Aorta (tissue), 5 donors: ENCODE results near the gene FSTL5. TPM values are rescaled to one million over a fixed set of nuclear protein-coding genes. Genes with fewer than 3 reads are reported as not detected.
"Not testable (repeated sequence)": the region's sequence is repeated elsewhere in the genome, so short reads cannot be mapped to it uniquely, and the experiment has no call there.

Experiments used
- ATAC-seq: fragments of 200-7000 bp; cut with Tn5 transposase; one replicate; pipeline ENCODE4 v1.9.1; 2022; ENCODE audit warnings: moderate library complexity; ENCODE audit not compliant: low FRiP score
- DNase-seq, 2 donors: peaks; one replicate each; pipeline ENCODE4 v3.0.0-alpha.2; 2020
- H3K27ac ChIP-seq, 2 donors: one replicate each; pipeline ENCODE4 v1.5.1; 2013; ENCODE audit warnings: low read length in 2 of 2, mild to moderate bottlenecking in 2 of 2, moderate library complexity in 2 of 2, control low read depth in 1 of 2, inconsistent platforms in 1 of 2, low read depth in 1 of 2
- H3K27me3 ChIP-seq, 2 donors: one replicate each; pipeline ENCODE4 v1.6.1; 2013; ENCODE audit warnings: control low read depth in 1 of 2, low read length in 1 of 2, mild to moderate bottlenecking in 1 of 2, moderate library complexity in 1 of 2; ENCODE audit not compliant: insufficient read depth in 2 of 2, control insufficient read depth in 1 of 2
- H3K36me3 ChIP-seq, 2 donors: one replicate each; pipeline ENCODE4 v1.6.1; 2013; ENCODE audit warnings: control low read depth in 1 of 2, low read length in 1 of 2, mild to moderate bottlenecking in 1 of 2; ENCODE audit not compliant: insufficient read depth in 2 of 2, control insufficient read depth in 1 of 2
- H3K4me1 ChIP-seq, 2 donors: one replicate each; pipeline ENCODE4 v1.6.1; 2013; ENCODE audit warnings: low read length in 2 of 2, control low read depth in 1 of 2, mild to moderate bottlenecking in 1 of 2, moderate library complexity in 1 of 2; ENCODE audit not compliant: insufficient read depth in 2 of 2, control insufficient read depth in 1 of 2
- H3K4me3 ChIP-seq, 2 donors: one replicate each; pipeline ENCODE4 v1.5.1; 2013; ENCODE audit warnings: low read length in 2 of 2, control low read depth in 1 of 2, mild to moderate bottlenecking in 1 of 2
- H3K9me3 ChIP-seq: one replicate; pipeline ENCODE4 v1.6.1; 2013; ENCODE audit warnings: mild to moderate bottlenecking, low read length; ENCODE audit not compliant: control insufficient read depth
- WGBS, 2 donors: extraction: QIAGEN DNeasy Blood & Tissue Kit; methylation state at CpG; one replicate each; pipeline ENCODE4 v1.1.7; 2013; 5-methylcytosine and 5-hydroxymethylcytosine counted together
- intact Hi-C, 2 donors: fragments of 100-400 bp; cut with DNase I; formaldehyde crosslinking; loops; one replicate each; pipeline versions ENCODE4 v1.14.2 to v1.15.0; 2022
- long read RNA-seq, 2 donors: library from polyadenylated mRNA; unstranded; transcript quantifications; one replicate each; pipeline ENCODE4 v2.0.0, GENCODE V29; 2020 to 2021
- polyA plus RNA-seq, 2 donors: library from polyadenylated mRNA; stranded (reverse); fragments of 200-250 nt; gene quantifications; one replicate each; pipeline ENCODE4 v1.2.3, GENCODE V29; 2013
- total RNA-seq, 2 donors: library from RNA; stranded (reverse); fragmentation: NEBNext Ultra II Directional; extraction: Animal tissue kit (Norgen Biotek cat#: 25700); gene quantifications; one replicate each; pipeline ENCODE4 v1.2.1, GENCODE V29; 2021
- donor health status: healthy with polysubstance abuse.
- donor health status: Bipolar disorder and iron deficiency.
- donor health status: DM: no; HTN: no; CAD: no.
- donor health status: DM: no; HTN: no; CAD: no.
- donor health status: DM: yes; HTN: yes; CAD: no.

FSTL5 gene
- total RNA-seq (under 1 TPM in 1 of 2 donors, not detected in 1; 0.45 TPM), polyA plus RNA-seq (not detected)
- long read RNA-seq, donor 1, result 0 reads
- long read RNA-seq, donor 2, result 0 reads

- no peaks in the 10 kb centered on the region for H3K9me3 ChIP-seq
- H3K4me1 ChIP-seq, result no peaks in the 10 kb centered on the region
- intact Hi-C loops, result no loop called here
- WGBS, 2 donors, result 1 to 2% methylated on average over 39 of the region's 39 CpGs
- no peak within 1 kb of the TSS for H3K27ac ChIP-seq
- peak within 1 kb of the TSS in 1 of 2 donors; percentile 15 for H3K4me3 ChIP-seq
- peaks cover 0 to 3% of the 10 kb centered on the region in 2 donors for H3K27me3 ChIP-seq
- ATAC-seq (peak; percentile 59), DNase-seq (peak in 1 of 2 donors; percentile 75)
- H3K36me3 ChIP-seq, result no peaks in the 10 kb centered on the region
These were observed at the start of gene FSTL5 for GRCh38 chr4:162163892-162164759. Gene FSTL5, minus strand, starts transcription at chr4:162164000. Its CDS starts 52,604 bp downstream, at chr4:162111396.

GRCh38 chr4:162209706-162210105 is 45.9 kb upstream of the FSTL5 start:
- no peaks in the 10 kb centered on the region for H3K4me1 ChIP-seq
- ATAC-seq (no peak), DNase-seq (no peak)
- 82 to 84% methylated on average over 2 of the region's 2 CpGs for WGBS, 2 donors
- no peaks in the 10 kb centered on the region for H3K27me3 ChIP-seq
- no peaks in the 10 kb centered on the region for H3K9me3 ChIP-seq
- H3K4me3 ChIP-seq, result no peak overlapping the region
- H3K27ac ChIP-seq, result no peak overlapping the region
- intact Hi-C loops, result no loop called here
- no peaks in the 10 kb centered on the region for H3K36me3 ChIP-seq

- H3K27ac ChIP-seq, H3K9me3 ChIP-seq, H3K36me3 ChIP-seq, H3K4me3 ChIP-seq, H3K4me1 ChIP-seq, DNase-seq, ATAC-seq, intact Hi-C loops, H3K27me3 ChIP-seq: not testable (repeated sequence)
- WGBS, 2 donors, result 97 to 99% methylated on average over 26 to 32 of the region's 32 CpGs
These were observed 39.7 kb upstream of the FSTL5 start for GRCh38 chr4:162203478-162203877.

- Histone ChIP-seq H3K9me3 (no peaks in the 10 kb centered on the region), H3K27me3 (no peaks in the 10 kb centered on the region), H3K27ac (no peak overlapping the region), H3K36me3 (no peaks in the 10 kb centered on the region), H3K4me1 (no peaks in the 10 kb centered on the region), H3K4me3 (no peak overlapping the region)
- 20 to 33% methylated on average over 2 of the region's 2 CpGs for WGBS, 2 donors
- intact Hi-C loops, result no loop called here
- no peak for DNase-seq
- no peak for ATAC-seq
These were observed 37.9 kb upstream of the FSTL5 start for GRCh38 chr4:162201673-162202072.

GRCh38 chr4:162170509-162170908 is 6.7 kb upstream of the FSTL5 start:
- DNase-seq (no peak), ATAC-seq (no peak)
- H3K4me3 ChIP-seq, result no peak overlapping the region
- no peaks in the 10 kb centered on the region for H3K4me1 ChIP-seq
- intact Hi-C loops, result no loop called here
- 49 to 54% methylated on average over 3 of the region's 3 CpGs for WGBS, 2 donors
- no peak overlapping the region for H3K27ac ChIP-seq
- H3K27me3 ChIP-seq, result no peaks in the 10 kb centered on the region
- no peaks in the 10 kb centered on the region for H3K9me3 ChIP-seq
- no peaks in the 10 kb centered on the region for H3K36me3 ChIP-seq

GRCh38 chr4:162164906-162165510 is 1.2 kb upstream of the FSTL5 start:
- Histone ChIP-seq H3K27ac (no peak overlapping the region), H3K36me3 (no peaks in the 10 kb centered on the region), H3K27me3 (peaks cover 0 to 3% of the 10 kb centered on the region in 2 donors), H3K4me1 (no peaks in the 10 kb centered on the region), H3K4me3 (no peak overlapping the region), H3K9me3 (no peaks in the 10 kb centered on the region)
- intact Hi-C loops, result no loop called here
- DNase-seq, result no peak
- ATAC-seq, result no peak

GRCh38 chr4:162162672-162163071 is 1.1 kb downstream of the FSTL5 start:
- no peak overlapping the region for H3K4me3 ChIP-seq
- 14 to 18% methylated on average over 2 of the region's 2 CpGs for WGBS, 2 donors
- no peak for ATAC-seq
- no peak for DNase-seq
- peaks cover 0 to 3% of the 10 kb centered on the region in 2 donors for H3K27me3 ChIP-seq
- no peaks in the 10 kb centered on the region for H3K4me1 ChIP-seq
- no peaks in the 10 kb centered on the region for H3K36me3 ChIP-seq
- intact Hi-C loops, result no loop called here
- H3K27ac ChIP-seq, result no peak overlapping the region
- no peaks in the 10 kb centered on the region for H3K9me3 ChIP-seq

- Histone ChIP-seq H3K27me3 (no peaks in the 10 kb centered on the region), H3K4me3 (no peak overlapping the region), H3K36me3 (no peaks in the 10 kb centered on the region), H3K9me3 (no peaks in the 10 kb centered on the region), H3K4me1 (no peaks in the 10 kb centered on the region), H3K27ac (no peak overlapping the region)
- 71 to 80% methylated on average over 2 of the region's 2 CpGs for WGBS, 2 donors
- ATAC-seq (no peak), DNase-seq (no peak)
- intact Hi-C loops, result no loop called here
These were observed 6.6 kb downstream of the FSTL5 start for GRCh38 chr4:162157241-162157640.
